ENCODE results near the gene UTP11. TPM values are rescaled to one million over a fixed set of nuclear protein-coding genes. Genes with fewer than 3 reads are reported as not detected.

The UTP11 gene
- total RNA-seq, 1 experiment from 2014 or later = 101 TPM

GRCh38 chr1:38072858-38073257 is 60.3 kb downstream of the UTP11 start:
- no peaks in the 10 kb centered on the region for H3K27me3 ChIP-seq
- H3K36me3 ChIP-seq = no peaks in the 10 kb centered on the region
- DNase-seq = no peak
- H3K4me3 ChIP-seq = no peak overlapping the region
- H3K9me3 ChIP-seq = no peaks in the 10 kb centered on the region

DNA sequence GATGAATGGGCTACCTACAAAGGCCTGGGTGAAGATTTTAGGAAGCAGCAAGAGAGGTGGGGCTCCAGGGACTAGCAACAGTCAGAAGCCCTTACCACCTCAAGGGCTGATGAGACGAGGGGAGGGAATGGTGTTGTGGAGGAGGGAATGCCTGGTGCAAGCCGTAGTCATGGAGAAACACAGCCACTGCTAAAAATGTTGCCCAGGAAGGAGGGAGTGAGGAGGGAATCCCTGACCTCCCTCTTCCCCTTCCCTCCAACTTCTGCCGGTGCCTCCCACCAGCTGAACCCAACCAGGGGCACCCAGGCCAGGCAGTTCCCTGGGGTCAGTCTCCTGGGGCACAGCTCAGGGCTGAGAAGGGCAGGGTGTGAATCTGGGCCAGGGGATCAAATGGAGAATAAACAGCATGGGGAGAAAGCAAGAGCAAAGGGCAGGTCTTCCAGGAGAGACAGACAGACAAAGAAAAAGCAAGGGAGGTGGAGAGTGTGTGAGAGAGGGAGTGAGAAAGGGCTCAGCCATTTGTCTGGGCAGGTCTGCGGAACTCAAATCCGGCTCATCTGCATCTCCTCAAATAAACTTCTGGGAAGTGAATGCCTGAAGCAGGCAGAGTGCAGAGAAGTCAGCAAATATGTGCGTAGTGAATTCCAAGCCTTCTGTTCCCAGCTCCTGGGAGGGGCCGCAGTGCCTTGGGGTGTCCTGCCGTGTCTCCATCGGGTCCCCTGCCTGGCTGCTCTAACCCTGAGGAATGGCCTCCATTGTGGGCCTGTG is 61.2 kb downstream of the UTP11 start:
- Histone ChIP-seq H3K4me3 (no peak overlapping the region), H3K27me3 (no peaks in the 10 kb centered on the region), H3K9me3 (no peaks in the 10 kb centered on the region), H3K36me3 (no peaks in the 10 kb centered on the region)
- DNase-seq = no peak

DNA sequence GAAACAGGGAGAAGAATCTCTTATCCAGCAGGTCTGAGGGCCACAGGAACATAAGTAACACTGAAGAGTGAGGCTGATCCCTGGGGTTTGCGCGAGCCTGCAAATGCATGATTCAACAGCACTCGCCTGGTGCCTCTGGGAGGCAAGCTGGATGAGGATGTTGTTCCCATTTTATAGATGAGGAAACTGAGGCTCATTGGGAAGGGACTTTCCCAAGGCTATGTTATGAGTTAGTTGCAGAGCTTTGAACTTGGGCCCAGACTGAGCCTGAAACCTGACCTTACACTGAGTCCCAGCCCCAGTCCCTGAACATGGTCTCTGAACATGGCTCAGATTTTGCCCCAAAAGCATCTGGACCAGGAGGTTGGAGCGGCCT is 61.8 kb downstream of the UTP11 start:
- Histone ChIP-seq H3K4me3 (no peak overlapping the region), H3K9me3 (no peaks in the 10 kb centered on the region), H3K36me3 (no peaks in the 10 kb centered on the region), H3K27me3 (no peaks in the 10 kb centered on the region)
- no peak for DNase-seq

Other genes starting within 250 kb of the UTP11 start
- gene EPHA10, start 247.6 kb upstream of the UTP11 start, total RNA-seq (2014; rRNA removed; shearing (Covaris generic); ENCODE audit: low replicate concordance) = not detected in 2 replicates
- gene MANEAL, start 218.9 kb upstream of the UTP11 start, total RNA-seq (2014; rRNA removed; shearing (Covaris generic); ENCODE audit: low replicate concordance) = 8.8 and 15.0 TPM in 2 replicates
- gene C1orf122, start 204.9 kb upstream of the UTP11 start, total RNA-seq (2014; rRNA removed; shearing (Covaris generic); ENCODE audit: low replicate concordance) = 22.3 and 68.2 TPM in 2 replicates
- 34.7 and 37.8 TPM in 2 replicates for gene YRDC, start 204.5 kb upstream of the UTP11 start, total RNA-seq (2014; rRNA removed; shearing (Covaris generic); ENCODE audit: low replicate concordance)
- gene MTF1, start 153.1 kb upstream of the UTP11 start, total RNA-seq (2014; rRNA removed; shearing (Covaris generic); ENCODE audit: low replicate concordance) = 2.2 and 2.5 TPM in 2 replicates
- gene INPP5B, start 65.7 kb upstream of the UTP11 start, total RNA-seq (2014; rRNA removed; shearing (Covaris generic); ENCODE audit: low replicate concordance) = 12.4 and 19.2 TPM in 2 replicates
- gene SF3A3, start 22.7 kb upstream of the UTP11 start, total RNA-seq (2014; rRNA removed; shearing (Covaris generic); ENCODE audit: low replicate concordance) = 91.1 and 159 TPM in 2 replicates
- gene FHL3, start 7.2 kb upstream of the UTP11 start, total RNA-seq (2014; rRNA removed; shearing (Covaris generic); ENCODE audit: low replicate concordance) = 13.7 and 26.0 TPM in 2 replicates
- gene POU3F1, start 34.1 kb downstream of the UTP11 start, total RNA-seq (2014; rRNA removed; shearing (Covaris generic); ENCODE audit: low replicate concordance) = not detected in 2 replicates